GM21528 (cell line): Measurements from ENCODE around the gene GALR1.
"Not testable (repeated sequence)": the region's sequence is repeated elsewhere in the genome, so short reads cannot be mapped to it uniquely, and the experiment has no call there.

Source experiments
- ATAC-seq: cut with Tn5 transposase; IDR thresholded peaks from one replicate; pipeline ENCODE4 v1.9.1; 2021; ENCODE audit warnings: mild to moderate bottlenecking, moderate library complexity; ENCODE audit not compliant: unreplicated experiment, low FRiP score

GALR1 gene

GRCh38 chr18:77250501-77250925, 865 bp downstream of the GALR1 start:
- no peak for ATAC-seq

- no peak for ATAC-seq
Observed at GRCh38 chr18:77250926-77251729, 1.5 kb downstream of the GALR1 start.

- ATAC-seq, result no peak
Observed at GRCh38 chr18:77251730-77252050, 2.0 kb downstream of the GALR1 start.

GRCh38 chr18:77254711-77255405, 5.2 kb downstream of the GALR1 start:
- no peak for ATAC-seq

GRCh38 chr18:77255426-77256105, 5.9 kb downstream of the GALR1 start:
- no peak for ATAC-seq

- ATAC-seq, result no peak
Observed at GRCh38 chr18:77262643-77263465, 13.2 kb downstream of the GALR1 start.

GRCh38 chr18:77263466-77263763, 13.8 kb downstream of the GALR1 start:
- ATAC-seq, result no peak

- no peak for ATAC-seq
Observed at GRCh38 chr18:77267969-77268368, 18.3 kb downstream of the GALR1 start.

GRCh38 chr18:77268456-77268855, 18.8 kb downstream of the GALR1 start:
- no peak for ATAC-seq

GRCh38 chr18:77271576-77272481, 22.2 kb downstream of the GALR1 start:
- no peak for ATAC-seq

GRCh38 chr18:77290841-77291240, 41.2 kb downstream of the GALR1 start:
- not testable (repeated sequence) for ATAC-seq

GRCh38 chr18:77298172-77298571, 48.5 kb downstream of the GALR1 start:
- ATAC-seq, result no peak

- ATAC-seq, result no peak
Observed at GRCh38 chr18:77299706-77300105, 50.1 kb downstream of the GALR1 start.

- ATAC-seq, result no peak
Observed at GRCh38 chr18:77300579-77300978, 50.9 kb downstream of the GALR1 start.

GRCh38 chr18:77304268-77304667, 54.6 kb downstream of the GALR1 start:
- ATAC-seq, result no peak

- no peak for ATAC-seq
Observed at GRCh38 chr18:77305676-77306075, 56.0 kb downstream of the GALR1 start.

GRCh38 chr18:77308216-77308615, 58.6 kb downstream of the GALR1 start:
- ATAC-seq, result no peak

- ATAC-seq, result no peak
Observed at GRCh38 chr18:77314511-77314910, 64.9 kb downstream of the GALR1 start.

- no peak for ATAC-seq
Observed at GRCh38 chr18:77314952-77315351, 65.3 kb downstream of the GALR1 start.

GRCh38 chr18:77316008-77316407, 66.4 kb downstream of the GALR1 start:
- no peak for ATAC-seq
